GM21515 (cell line): ENCODE results near the gene POP7.
"Not testable (repeated sequence)": the region's sequence is repeated elsewhere in the genome, so short reads cannot be mapped to it uniquely, and the experiment has no call there.

Experiments
- ATAC-seq: cut with Tn5 transposase; IDR thresholded peaks from one replicate; pipeline ENCODE4 v1.9.1; 2021; ENCODE audit not compliant: unreplicated experiment

The POP7 gene

GRCh38 chr7:100691676-100692577 lies 14.0 kb upstream of the POP7 start:
- ATAC-seq, result no peak

- ATAC-seq, result no peak
These were observed 13.4 kb upstream of the POP7 start for GRCh38 chr7:100692578-100692961.

GRCh38 chr7:100693312-100694097 lies 12.4 kb upstream of the POP7 start:
- no peak for ATAC-seq

- no peak for ATAC-seq
These were observed 11.7 kb upstream of the POP7 start, which contains the start of gene GIGYF1 for GRCh38 chr7:100694098-100694745. GIGYF1 (minus strand) TSS chr7:100694250; CDS start chr7:100688238, 6,012 bp downstream.

GRCh38 chr7:100696123-100696521 lies 9.8 kb upstream of the POP7 start:
- ATAC-seq, result no peak

- no peak for ATAC-seq
These were observed 6.9 kb upstream of the POP7 start for GRCh38 chr7:100699018-100699417.

GRCh38 chr7:100701089-100701488 lies 4.8 kb upstream of the POP7 start:
- ATAC-seq, result not testable (repeated sequence)

- ATAC-seq, result peak; percentile 59
These were observed 585 bp upstream of the POP7 start for GRCh38 chr7:100705320-100705752.

GRCh38 chr7:100706672-100707311 lies 871 bp downstream of the POP7 start:
- no peak for ATAC-seq

- no peak for ATAC-seq
These were observed 2.5 kb downstream of the POP7 start for GRCh38 chr7:100708395-100708794.

- ATAC-seq, result no peak
These were observed 4.5 kb downstream of the POP7 start for GRCh38 chr7:100710452-100710851.

- ATAC-seq, result no peak
These were observed 5.4 kb downstream of the POP7 start for GRCh38 chr7:100711369-100711768.

GRCh38 chr7:100714725-100715124 lies 8.8 kb downstream of the POP7 start:
- no peak for ATAC-seq

GRCh38 chr7:100717073-100717472 lies 11.2 kb downstream of the POP7 start:
- not testable (repeated sequence) for ATAC-seq

GRCh38 chr7:100719523-100720278 lies 13.8 kb downstream of the POP7 start:
- no peak for ATAC-seq

- no peak for ATAC-seq
These were observed 14.4 kb downstream of the POP7 start, which contains the start of gene EPO for GRCh38 chr7:100720279-100720670. EPO (plus strand) TSS chr7:100720468; CDS start chr7:100720981, 513 bp downstream.

GRCh38 chr7:100720671-100721504 lies 15.0 kb downstream of the POP7 start:
- no peak for ATAC-seq

- ATAC-seq, result no peak
These were observed 15.5 kb downstream of the POP7 start for GRCh38 chr7:100721505-100721812.

GRCh38 chr7:100722480-100723212 lies 16.7 kb downstream of the POP7 start:
- no peak for ATAC-seq
